Activated naive CD4-positive, alpha-beta T cell treated with anti-CD3 and anti-CD28 coated beads, Interleukin-2, amount 10 ng/mL, durations not matched to agents 7 days and 5 days (primary cell): Measurements from ENCODE around the gene MBD3L2.
"Not testable (repeated sequence)": the region's sequence is repeated elsewhere in the genome, so short reads cannot be mapped to it uniquely, and the experiment has no call there.

Experiments
- CTCF ChIA-PET: fragments of 350-600 bp; sonication (Branson Sonifier 250); formaldehyde crosslinking; loops from one replicate; lab custom pipeline; 2021; ENCODE audit warnings: antibody characterized with exemption; lab: Charles Lee
- DNase-seq: peaks from one replicate; pipeline ENCODE4 v3.0.0-alpha.2; 2020
- H3K27ac Mint-ChIP-seq: one replicate; pipeline ENCODE4 v1.8.0; 2021; ENCODE audit warnings: mild to moderate bottlenecking, moderate library complexity, mixed read lengths
- H3K27me3 Mint-ChIP-seq: one replicate; pipeline ENCODE4 v1.8.0; 2021; ENCODE audit warnings: mild to moderate bottlenecking, mixed read lengths
- H3K36me3 Mint-ChIP-seq: one replicate; pipeline ENCODE4 v1.8.0; 2021; ENCODE audit warnings: mixed read lengths
- H3K4me1 Mint-ChIP-seq: one replicate; pipeline ENCODE4 v1.8.0; 2021; ENCODE audit warnings: mixed read lengths
- H3K4me3 Mint-ChIP-seq: one replicate; pipeline ENCODE4 v1.8.0; 2021; ENCODE audit warnings: mild to moderate bottlenecking, moderate library complexity, mixed read lengths
- H3K9me3 Mint-ChIP-seq: one replicate; pipeline ENCODE4 v1.8.0; 2021; ENCODE audit warnings: mixed read lengths

MBD3L2 gene

DNA sequence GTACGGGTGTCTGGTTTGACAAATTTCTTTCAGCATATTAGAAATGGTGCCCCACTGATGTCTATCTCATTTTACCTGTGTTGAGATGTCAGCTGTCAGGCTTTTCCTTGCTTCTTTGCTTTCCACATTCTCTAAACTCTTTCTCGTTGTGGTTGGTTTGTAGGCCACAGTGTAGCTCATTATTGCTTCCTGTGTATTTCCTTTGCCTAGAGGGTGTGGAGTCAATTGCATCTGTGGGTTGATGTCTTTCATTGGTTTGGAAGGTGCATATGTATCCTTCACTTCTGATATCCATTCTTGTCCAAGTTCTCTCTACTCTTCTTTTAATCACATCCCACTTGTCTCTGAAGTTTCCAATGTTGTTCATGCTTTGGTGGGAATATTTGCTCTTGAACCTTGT is 7.6 kb upstream of the MBD3L2 start:
- H3K27me3 Mint-ChIP-seq, H3K9me3 Mint-ChIP-seq, H3K27ac Mint-ChIP-seq, CTCF ChIA-PET, H3K4me3 Mint-ChIP-seq, H3K36me3 Mint-ChIP-seq, DNase-seq, H3K4me1 Mint-ChIP-seq: not testable (repeated sequence)

GRCh38 chr19:7051421-7051820 is 2.3 kb downstream of the MBD3L2 start:
- H3K27ac Mint-ChIP-seq, DNase-seq, CTCF ChIA-PET: not testable (repeated sequence)

GRCh38 chr19:7052896-7053295 is 3.8 kb downstream of the MBD3L2 start:
- H3K4me3 Mint-ChIP-seq, H3K27me3 Mint-ChIP-seq, H3K27ac Mint-ChIP-seq, CTCF ChIA-PET, H3K36me3 Mint-ChIP-seq, H3K9me3 Mint-ChIP-seq, H3K4me1 Mint-ChIP-seq: not testable (repeated sequence)
- peak; percentile 32 for DNase-seq

More at GRCh38 chr19:7051421-7051820, 2.3 kb downstream of the MBD3L2 start:
- H3K9me3 Mint-ChIP-seq, H3K27me3 Mint-ChIP-seq, H3K4me1 Mint-ChIP-seq, H3K36me3 Mint-ChIP-seq, H3K4me3 Mint-ChIP-seq: not testable (repeated sequence)

DNA sequence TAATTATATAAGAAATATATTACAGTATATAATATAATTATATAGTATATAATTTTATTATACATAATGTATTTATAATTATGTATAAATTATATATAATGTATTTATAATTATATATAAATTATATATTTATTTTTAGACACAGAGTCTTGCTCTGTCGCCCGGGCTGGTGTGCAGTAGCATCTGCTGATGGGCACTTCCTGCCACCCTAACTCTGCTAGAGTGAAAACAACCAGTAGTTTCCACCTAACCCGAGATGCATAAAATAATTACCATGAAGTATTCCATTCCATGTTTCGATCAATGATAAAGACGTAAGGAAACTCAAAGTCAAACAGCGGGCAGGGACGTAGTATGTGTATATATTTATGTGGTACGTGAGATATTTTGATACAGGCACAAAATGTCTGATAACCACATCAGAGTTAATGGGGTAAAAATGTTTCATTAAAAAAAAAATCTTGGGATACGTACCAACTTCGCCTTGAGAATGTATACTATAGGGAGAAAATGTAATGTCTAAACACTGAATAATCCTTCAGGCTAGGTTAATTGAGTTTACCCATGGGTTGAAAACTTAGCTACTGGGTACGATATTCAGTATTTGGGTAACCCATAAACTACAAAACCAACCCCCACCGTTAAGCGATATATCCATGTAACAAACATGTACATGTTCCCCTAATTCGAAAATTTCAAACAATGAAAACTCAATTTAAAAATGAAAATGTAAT is 5.7 kb downstream of the MBD3L2 start:
- H3K27me3 Mint-ChIP-seq, H3K4me3 Mint-ChIP-seq, H3K36me3 Mint-ChIP-seq, H3K4me1 Mint-ChIP-seq, CTCF ChIA-PET, H3K27ac Mint-ChIP-seq, DNase-seq, H3K9me3 Mint-ChIP-seq: not testable (repeated sequence)

DNA sequence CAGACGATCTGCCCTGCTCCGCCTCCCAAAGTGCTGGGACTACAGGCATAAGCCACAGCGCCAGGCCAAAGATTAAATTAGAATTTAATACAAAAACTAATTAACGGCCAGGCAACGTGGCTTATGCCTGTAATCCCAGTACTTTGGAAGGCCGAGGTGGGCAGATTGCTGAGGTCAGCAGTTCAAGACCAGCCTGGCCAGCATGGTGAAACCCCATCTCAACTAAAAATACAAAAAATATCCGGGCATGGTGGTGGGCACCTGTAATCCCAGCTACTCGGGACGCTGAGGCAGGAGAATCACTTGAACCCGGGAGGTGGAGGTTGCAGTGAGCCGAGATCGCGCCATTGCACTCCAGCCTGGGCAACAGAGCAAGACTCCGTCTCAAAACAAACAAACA is 6.6 kb downstream of the MBD3L2 start:
- H3K4me1 Mint-ChIP-seq, H3K27ac Mint-ChIP-seq, H3K9me3 Mint-ChIP-seq, CTCF ChIA-PET, H3K27me3 Mint-ChIP-seq, H3K36me3 Mint-ChIP-seq, DNase-seq, H3K4me3 Mint-ChIP-seq: not testable (repeated sequence)

GRCh38 chr19:7056371-7056770 is 7.2 kb downstream of the MBD3L2 start:
- CTCF ChIA-PET, DNase-seq, H3K27me3 Mint-ChIP-seq, H3K27ac Mint-ChIP-seq, H3K4me3 Mint-ChIP-seq, H3K4me1 Mint-ChIP-seq, H3K9me3 Mint-ChIP-seq, H3K36me3 Mint-ChIP-seq: not testable (repeated sequence)

DNA sequence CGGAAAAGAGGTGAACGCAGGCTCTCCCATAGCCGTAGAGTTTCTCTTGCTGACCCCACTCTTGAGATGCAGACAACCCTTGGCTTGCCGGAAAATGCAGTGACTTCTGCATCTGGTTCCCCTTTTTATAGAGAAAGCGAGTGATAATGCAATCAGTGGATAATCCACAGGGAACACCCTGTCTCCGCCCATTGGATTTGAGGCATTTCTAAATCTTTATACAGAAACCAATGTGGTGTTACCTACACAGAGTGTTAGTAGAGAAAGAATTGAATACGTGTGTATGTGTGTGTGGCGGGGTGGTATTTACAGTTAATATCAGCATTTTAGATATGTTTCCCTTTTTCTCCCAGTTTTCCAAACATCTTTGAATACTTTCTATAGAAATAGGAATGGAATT is 9.5 kb downstream of the MBD3L2 start, which contains the start of gene MBD3L3:
TSS of gene MBD3L3 (minus strand) at position 101 of the 400 bp plus-strand sequence. CDS start at position 30, 71 bp downstream.
- not testable (repeated sequence) for H3K4me3 Mint-ChIP-seq, H3K27ac Mint-ChIP-seq, H3K9me3 Mint-ChIP-seq

GRCh38 chr19:7059977-7060376 is 10.9 kb downstream of the MBD3L2 start:
- H3K27me3 Mint-ChIP-seq, H3K4me3 Mint-ChIP-seq, H3K36me3 Mint-ChIP-seq, H3K9me3 Mint-ChIP-seq, H3K4me1 Mint-ChIP-seq, DNase-seq, CTCF ChIA-PET, H3K27ac Mint-ChIP-seq: not testable (repeated sequence)

More for the DNA sequence above, 9.5 kb downstream of the MBD3L2 start, which contains the start of gene MBD3L3:
- H3K36me3 Mint-ChIP-seq, DNase-seq, CTCF ChIA-PET, H3K27me3 Mint-ChIP-seq, H3K4me1 Mint-ChIP-seq: not testable (repeated sequence)

- H3K27ac Mint-ChIP-seq, result no peak overlapping the region
- H3K4me1 Mint-ChIP-seq, result no peaks in the 10 kb centered on the region
- peak; percentile 32 for DNase-seq
- no peaks in the 10 kb centered on the region for H3K27me3 Mint-ChIP-seq
- H3K9me3 Mint-ChIP-seq, result no peaks in the 10 kb centered on the region
- H3K36me3 Mint-ChIP-seq, result no peaks in the 10 kb centered on the region
- CTCF ChIA-PET, result no interaction called here
- no peak overlapping the region for H3K4me3 Mint-ChIP-seq
Observed at GRCh38 chr19:7063339-7063738, 14.2 kb downstream of the MBD3L2 start.

GRCh38 chr19:7063764-7064418 is 14.8 kb downstream of the MBD3L2 start:
- Mint-ChIP-seq H3K9me3 (no peaks in the 10 kb centered on the region), H3K4me1 (peaks cover 2% of the 10 kb centered on the region), H3K4me3 (no peak overlapping the region), H3K36me3 (no peaks in the 10 kb centered on the region), H3K27me3 (no peaks in the 10 kb centered on the region), H3K27ac (no peak overlapping the region)
- peak; percentile 40 for DNase-seq
- CTCF ChIA-PET, result no interaction called here

GRCh38 chr19:7067122-7067521 is 18.0 kb downstream of the MBD3L2 start:
- CTCF ChIA-PET, DNase-seq, H3K4me3 Mint-ChIP-seq, H3K27me3 Mint-ChIP-seq, H3K9me3 Mint-ChIP-seq, H3K27ac Mint-ChIP-seq: not testable (repeated sequence)
- peaks cover 12% of the 10 kb centered on the region for H3K36me3 Mint-ChIP-seq
- H3K4me1 Mint-ChIP-seq, result peaks cover 18% of the 10 kb centered on the region

- Mint-ChIP-seq H3K4me1 (peaks cover 23% of the 10 kb centered on the region), H3K27me3 (no peaks in the 10 kb centered on the region)
Observed at GRCh38 chr19:7067716-7068115, 18.6 kb downstream of the MBD3L2 start.

DNA sequence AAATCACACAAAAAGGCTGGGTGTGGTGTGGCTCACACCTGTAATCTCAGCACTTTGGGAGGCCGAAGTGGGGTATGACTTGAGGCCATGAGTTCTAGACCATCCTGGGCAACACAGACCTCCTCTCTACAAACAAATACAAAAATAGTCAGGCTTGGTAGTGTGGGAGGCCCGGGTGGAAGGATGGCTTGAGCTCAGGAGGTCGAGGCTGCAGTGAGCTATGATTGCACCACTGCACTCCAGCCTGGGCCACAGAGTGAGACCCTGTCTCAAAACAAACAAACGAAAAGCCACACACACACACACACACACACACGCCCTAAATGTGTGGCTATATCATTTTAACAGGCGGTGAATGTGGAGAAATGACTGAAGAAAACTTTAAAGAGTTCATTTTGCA is 19.5 kb downstream of the MBD3L2 start:
- no peak for DNase-seq
- peaks cover 23% of the 10 kb centered on the region for H3K4me1 Mint-ChIP-seq
- H3K9me3 Mint-ChIP-seq, result peaks cover 3% of the 10 kb centered on the region
- H3K36me3 Mint-ChIP-seq, result peaks cover 24% of the 10 kb centered on the region
- peak overlapping the region; percentile 95 for H3K27ac Mint-ChIP-seq
- H3K4me3 Mint-ChIP-seq, result peak overlapping the region; percentile 93
- CTCF ChIA-PET, result interaction anchor here (0.8 to 1.2 kb wide), 2 partner anchors 15 to 104 kb away, joined by 3 to 5 read pairs; no protein-coding TSS in a partner anchor
- no peaks in the 10 kb centered on the region for H3K27me3 Mint-ChIP-seq

More at GRCh38 chr19:7067716-7068115, 18.6 kb downstream of the MBD3L2 start:
- CTCF ChIA-PET, result no interaction called here
- Mint-ChIP-seq H3K27ac (no peak overlapping the region), H3K36me3 (peaks cover 18% of the 10 kb centered on the region), H3K9me3 (peaks cover 3% of the 10 kb centered on the region), H3K4me3 (no peak overlapping the region)
- no peak for DNase-seq

- H3K27ac Mint-ChIP-seq, result peak within 1 kb of the TSS; percentile 95
- H3K27me3 Mint-ChIP-seq, result no peaks in the 10 kb centered on the region
- peak within 1 kb of the TSS; percentile 93 for H3K4me3 Mint-ChIP-seq
- peaks cover 30% of the 10 kb centered on the region for H3K36me3 Mint-ChIP-seq
- peaks cover 23% of the 10 kb centered on the region for H3K4me1 Mint-ChIP-seq
- CTCF ChIA-PET, result interaction anchor here (0.8 to 1.2 kb wide), 3 partner anchors 15 to 105 kb away, joined by 3 to 5 read pairs (median 3); no protein-coding TSS in a partner anchor
- H3K9me3 Mint-ChIP-seq, result peaks cover 5% of the 10 kb centered on the region
- peak; percentile 99 for DNase-seq
Observed at GRCh38 chr19:7069042-7069903, 20.2 kb downstream of the MBD3L2 start, which contains the start of gene ZNF557. TSS of gene ZNF557 (plus strand) at chr19:7069703. CDS start at chr19:7075075, 5,372 bp downstream.
